Panc1 (cell line): ENCODE results near the gene ATM. TPM values are rescaled to one million over a fixed set of nuclear protein-coding genes. Genes with fewer than 3 reads are reported as not detected.

ENCODE experiments used
- ATAC-seq: fragments of 200-7000 bp; cut with Tn5 transposase; 2 replicates; pipeline ENCODE4 v1.9.1; 2020; ENCODE audit warnings: mild to moderate bottlenecking, moderate library complexity
- BruUV-seq: library from RNA; stranded (reverse); fragments of 400-500 nt; replicated peaks from 2 replicates; lab custom pipeline; 2021; lab: Mats Ljungman, UMichigan
- CTCF ChIA-PET: fragments of 300-600 bp; sonication (Branson Sonifier 250); formaldehyde crosslinking; loops from one replicate; lab custom pipeline; 2022; ENCODE audit warnings: antibody characterized with exemption; lab: Charles Lee
- POLR2A ChIA-PET: fragments of 300-600 bp; sonication (Branson Sonifier 250); formaldehyde crosslinking; loops from one replicate; lab custom pipeline; 2022; ENCODE audit warnings: antibody characterized with exemption; lab: Charles Lee
- DNase-seq: peaks from one replicate; pipeline ENCODE4 v3.0.0-alpha.2; 2010; ENCODE audit warnings: low read depth, low spot score
- H3K27ac ChIP-seq: 2 replicates; pipeline ENCODE4 v1.5.1; 2011; ENCODE audit warnings: mild to moderate bottlenecking, low read length, inconsistent platforms
- H3K27me3 ChIP-seq: fragments of 200-500 bp; sonication (Bioruptor generic); 2 replicates; pipeline ENCODE4 v1.6.0; 2014; ENCODE audit warnings: low read length, inconsistent platforms; ENCODE audit not compliant: control insufficient read depth, insufficient read depth
- H3K36me3 ChIP-seq: fragments of 200-500 bp; sonication (Bioruptor generic); 2 replicates; pipeline ENCODE4 v1.5.1; 2014; ENCODE audit warnings: inconsistent platforms, mild to moderate bottlenecking, low read length, moderate library complexity; ENCODE audit not compliant: control insufficient read depth, insufficient read depth
- H3K4me1 ChIP-seq: 2 replicates; pipeline ENCODE4 v1.5.1; 2011; ENCODE audit warnings: inconsistent platforms, mild to moderate bottlenecking, low read length, moderate library complexity; ENCODE audit not compliant: control insufficient read depth, insufficient read depth
- H3K4me3 ChIP-seq, 2 experiments: 2 replicates each; pipeline ENCODE4 v1.5.1; 2011 to 2012; ENCODE audit warnings: low read depth in 2 of 2, low read length in 2 of 2, mild to moderate bottlenecking in 2 of 2, inconsistent platforms in 1 of 2, moderate library complexity in 1 of 2
- H3K9me3 ChIP-seq: fragments of 200-500 bp; sonication (Bioruptor generic); 2 replicates; pipeline ENCODE4 v1.5.1; 2014; ENCODE audit warnings: low read depth, mild to moderate bottlenecking, inconsistent platforms, low read length, moderate library complexity; ENCODE audit not compliant: control insufficient read depth, insufficient read depth
- POLR2AphosphoS5 ChIP-seq: IDR thresholded peaks from 2 replicates; pipeline ENCODE4 v1.6.1; 2012; ENCODE audit warnings: mild to moderate bottlenecking, low read depth, low read length, moderate library complexity
- SIN3A ChIP-seq: IDR thresholded peaks from 2 replicates; pipeline ENCODE4 v1.6.1; 2012; ENCODE audit warnings: low read depth, mild to moderate bottlenecking, low read length, moderate library complexity, borderline replicate concordance; ENCODE audit not compliant: insufficient read depth
- TCF7L2 ChIP-seq: IDR thresholded peaks from 2 replicates; pipeline ENCODE4 v1.6.1; 2011; ENCODE audit warnings: mild to moderate bottlenecking, low read depth, low read length, inconsistent platforms
- in situ Hi-C: cut with HindIII; loops from 2 replicates; pipeline ENCODE4 v1.10.0; 2016; ENCODE audit warnings: low sequenced_read_pairs, low pct_unique_long_range_greater_than_20kb
- intact Hi-C: fragments of 100-400 bp; cut with micrococcal nuclease; formaldehyde crosslinking; loops from one replicate; pipeline ENCODE4 v1.10.0; 2022; ENCODE audit not compliant: unreplicated experiment
- total RNA-seq: library from RNA; stranded (reverse); gene quantifications from one replicate; pipeline ENCODE4 v1.2.1, GENCODE V29; 2021; ENCODE audit not compliant: unreplicated experiment
- TF ChIP-seq, protein P1 (sequence below): fragments of 450-650 bp; IDR thresholded peaks from 2 replicates; pipeline ENCODE4 v1.5.1; 2017; ENCODE audit warnings: mild to moderate bottlenecking
- TF ChIP-seq, protein P2 (sequence below), 2 experiments: IDR thresholded peaks; 2 replicates each; pipeline ENCODE4 v1.6.1; 2011 to 2012; ENCODE audit warnings: low read depth in 2 of 2, control low read depth in 1 of 2, low read length in 1 of 2, mild to moderate bottlenecking in 1 of 2, moderate library complexity in 1 of 2; ENCODE audit not compliant: insufficient read depth in 1 of 2

The ATM gene
- total RNA-seq, 1 experiment from 2014 or later = 95.6 TPM

DNA sequence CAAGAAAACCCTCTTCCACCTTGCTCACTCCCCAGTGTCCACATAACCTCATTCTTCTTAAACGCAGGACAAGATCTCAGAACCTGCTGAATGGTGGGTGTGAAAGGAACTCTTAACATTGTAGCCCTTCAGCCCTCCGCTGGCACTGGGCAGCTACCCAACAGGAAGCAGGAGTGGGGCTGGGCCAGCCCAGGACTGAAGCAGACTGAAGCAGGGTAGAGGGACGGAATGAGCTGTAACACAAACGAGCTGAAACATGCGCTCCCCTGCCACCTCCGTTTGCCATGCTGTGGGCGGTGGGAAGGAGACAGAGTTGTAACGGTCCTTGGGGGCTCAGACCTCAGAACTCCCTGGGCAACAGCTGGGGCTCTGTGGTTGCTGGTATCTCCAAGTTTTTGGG lies 24.0 kb upstream of the ATM start:
- H3K36me3 ChIP-seq = no peaks in the 10 kb centered on the region; the same call in 1 of the 2 replicates
- no peak for ATAC-seq
- TF ChIP-seq SIN3A (no peak), POLR2AphosphoS5 (no peak)
- no peaks in the 10 kb centered on the region for H3K27me3 ChIP-seq
- H3K27ac ChIP-seq = no peak overlapping the region
- H3K4me3 ChIP-seq = no peak overlapping the region
- ChIA-PET CTCF (no interaction called here), POLR2A (no interaction called here)
- H3K4me1 ChIP-seq = no peaks in the 10 kb centered on the region
- no peaks in the 10 kb centered on the region for H3K9me3 ChIP-seq
- intact Hi-C loops = no loop called here
- DNase-seq = no peak
- BruUV-seq = no TSS peak
- in situ Hi-C loops = no loop called here

DNA sequence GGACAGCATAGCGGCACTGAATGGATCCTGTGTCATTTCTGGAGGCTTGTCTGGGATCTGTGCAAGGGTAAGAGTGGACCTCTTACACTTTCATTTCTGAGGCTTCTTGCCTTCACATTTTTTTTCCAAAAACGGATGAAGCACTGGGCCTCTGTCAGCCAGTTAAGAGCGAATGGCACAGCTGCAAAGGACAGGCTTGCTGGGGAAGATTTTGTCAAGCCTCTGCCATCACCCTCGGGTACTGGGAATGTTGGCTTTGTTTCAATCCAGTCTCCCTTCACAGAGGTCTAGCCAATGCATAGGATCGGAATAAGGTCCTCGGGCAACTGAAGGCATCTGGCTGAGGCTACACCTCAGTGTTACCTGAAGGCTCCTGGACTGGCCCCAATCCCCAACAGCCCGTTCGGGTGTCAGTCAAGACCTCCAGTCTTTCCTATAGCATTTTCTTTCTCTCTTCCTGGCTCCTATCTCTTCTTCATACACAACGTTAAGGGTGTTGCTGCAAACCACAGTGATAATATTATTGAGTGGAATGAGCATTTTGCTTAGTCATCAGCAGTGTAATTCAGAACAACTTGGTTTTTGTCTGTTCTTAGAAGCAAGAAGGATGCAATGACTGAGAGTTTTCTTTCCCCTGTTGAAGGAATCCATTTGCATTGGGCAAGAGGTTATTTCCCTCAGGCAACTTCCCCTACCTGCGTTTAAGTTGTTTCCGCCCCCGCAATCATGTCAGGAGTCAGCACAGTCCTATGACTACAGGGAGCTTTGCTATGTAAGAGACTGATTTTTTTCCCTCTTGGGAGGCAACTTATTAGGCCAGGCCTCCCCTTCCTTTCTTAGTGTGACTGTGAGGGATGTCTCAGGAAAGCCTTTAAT lies 23.2 kb upstream of the ATM start:
- Histone ChIP-seq H3K4me3 (no peak overlapping the region), H3K27ac (no peak overlapping the region), H3K4me1 (no peaks in the 10 kb centered on the region), H3K9me3 (peaks cover 2% of the 10 kb centered on the region; the same call in 1 of the 2 replicates), H3K36me3 (no peaks in the 10 kb centered on the region; the same call in 1 of the 2 replicates), H3K27me3 (no peaks in the 10 kb centered on the region)
- TF ChIP-seq, protein P1, sequence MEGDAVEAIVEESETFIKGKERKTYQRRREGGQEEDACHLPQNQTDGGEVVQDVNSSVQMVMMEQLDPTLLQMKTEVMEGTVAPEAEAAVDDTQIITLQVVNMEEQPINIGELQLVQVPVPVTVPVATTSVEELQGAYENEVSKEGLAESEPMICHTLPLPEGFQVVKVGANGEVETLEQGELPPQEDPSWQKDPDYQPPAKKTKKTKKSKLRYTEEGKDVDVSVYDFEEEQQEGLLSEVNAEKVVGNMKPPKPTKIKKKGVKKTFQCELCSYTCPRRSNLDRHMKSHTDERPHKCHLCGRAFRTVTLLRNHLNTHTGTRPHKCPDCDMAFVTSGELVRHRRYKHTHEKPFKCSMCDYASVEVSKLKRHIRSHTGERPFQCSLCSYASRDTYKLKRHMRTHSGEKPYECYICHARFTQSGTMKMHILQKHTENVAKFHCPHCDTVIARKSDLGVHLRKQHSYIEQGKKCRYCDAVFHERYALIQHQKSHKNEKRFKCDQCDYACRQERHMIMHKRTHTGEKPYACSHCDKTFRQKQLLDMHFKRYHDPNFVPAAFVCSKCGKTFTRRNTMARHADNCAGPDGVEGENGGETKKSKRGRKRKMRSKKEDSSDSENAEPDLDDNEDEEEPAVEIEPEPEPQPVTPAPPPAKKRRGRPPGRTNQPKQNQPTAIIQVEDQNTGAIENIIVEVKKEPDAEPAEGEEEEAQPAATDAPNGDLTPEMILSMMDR = no peak
- TF ChIP-seq TCF7L2 = no peak
- TF ChIP-seq, protein P2, sequence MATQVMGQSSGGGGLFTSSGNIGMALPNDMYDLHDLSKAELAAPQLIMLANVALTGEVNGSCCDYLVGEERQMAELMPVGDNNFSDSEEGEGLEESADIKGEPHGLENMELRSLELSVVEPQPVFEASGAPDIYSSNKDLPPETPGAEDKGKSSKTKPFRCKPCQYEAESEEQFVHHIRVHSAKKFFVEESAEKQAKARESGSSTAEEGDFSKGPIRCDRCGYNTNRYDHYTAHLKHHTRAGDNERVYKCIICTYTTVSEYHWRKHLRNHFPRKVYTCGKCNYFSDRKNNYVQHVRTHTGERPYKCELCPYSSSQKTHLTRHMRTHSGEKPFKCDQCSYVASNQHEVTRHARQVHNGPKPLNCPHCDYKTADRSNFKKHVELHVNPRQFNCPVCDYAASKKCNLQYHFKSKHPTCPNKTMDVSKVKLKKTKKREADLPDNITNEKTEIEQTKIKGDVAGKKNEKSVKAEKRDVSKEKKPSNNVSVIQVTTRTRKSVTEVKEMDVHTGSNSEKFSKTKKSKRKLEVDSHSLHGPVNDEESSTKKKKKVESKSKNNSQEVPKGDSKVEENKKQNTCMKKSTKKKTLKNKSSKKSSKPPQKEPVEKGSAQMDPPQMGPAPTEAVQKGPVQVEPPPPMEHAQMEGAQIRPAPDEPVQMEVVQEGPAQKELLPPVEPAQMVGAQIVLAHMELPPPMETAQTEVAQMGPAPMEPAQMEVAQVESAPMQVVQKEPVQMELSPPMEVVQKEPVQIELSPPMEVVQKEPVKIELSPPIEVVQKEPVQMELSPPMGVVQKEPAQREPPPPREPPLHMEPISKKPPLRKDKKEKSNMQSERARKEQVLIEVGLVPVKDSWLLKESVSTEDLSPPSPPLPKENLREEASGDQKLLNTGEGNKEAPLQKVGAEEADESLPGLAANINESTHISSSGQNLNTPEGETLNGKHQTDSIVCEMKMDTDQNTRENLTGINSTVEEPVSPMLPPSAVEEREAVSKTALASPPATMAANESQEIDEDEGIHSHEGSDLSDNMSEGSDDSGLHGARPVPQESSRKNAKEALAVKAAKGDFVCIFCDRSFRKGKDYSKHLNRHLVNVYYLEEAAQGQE (IDR thresholded peaks at IDR 0.05; ENCODE audit: insufficient read depth in 1 of 2, low read depth in 2 of 2, low read length in 1 of 2) = no peak
- no peak for TF ChIP-seq POLR2AphosphoS5
- TF ChIP-seq SIN3A = no peak
- in situ Hi-C loops = no loop called here
- no peak for ATAC-seq
- BruUV-seq = no TSS peak
- intact Hi-C loops = no loop called here
- CTCF ChIA-PET = no interaction called here
- POLR2A ChIA-PET = no interaction called here
- DNase-seq = no peak

DNA sequence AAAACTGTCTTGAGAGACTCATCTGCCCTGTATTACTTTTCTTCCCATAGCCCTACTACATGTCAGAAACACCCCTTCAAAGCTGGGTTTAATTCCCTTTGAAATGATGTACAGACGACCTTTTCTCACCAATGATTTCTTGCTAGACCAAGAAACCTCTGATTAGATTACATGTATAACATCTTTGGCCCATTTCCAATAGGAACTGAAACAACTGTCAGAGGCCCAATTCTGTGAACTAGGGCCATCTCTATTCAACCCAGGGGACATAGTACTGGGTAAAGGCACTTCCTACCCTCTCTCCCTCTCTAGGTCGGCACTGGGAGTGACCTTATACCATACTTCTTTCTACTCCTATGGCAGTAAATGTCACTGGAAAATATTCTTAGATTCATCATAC lies 19.8 kb upstream of the ATM start:
- ChIA-PET POLR2A (no interaction called here), CTCF (no interaction called here)
- H3K36me3 ChIP-seq = no peaks in the 10 kb centered on the region; the same call in 1 of the 2 replicates
- H3K27me3 ChIP-seq = no peaks in the 10 kb centered on the region
- in situ Hi-C loops = no loop called here
- ATAC-seq (no peak), DNase-seq (no peak)
- H3K4me1 ChIP-seq = no peaks in the 10 kb centered on the region
- no peak overlapping the region for H3K4me3 ChIP-seq
- intact Hi-C loops = no loop called here
- no TSS peak for BruUV-seq
- H3K27ac ChIP-seq = no peak overlapping the region
- peaks cover 24% of the 10 kb centered on the region for H3K9me3 ChIP-seq
- TF ChIP-seq TCF7L2 (no peak), SIN3A (no peak), POLR2AphosphoS5 (no peak)
- TF ChIP-seq, protein P1 = no peak
- TF ChIP-seq, protein P2 (IDR thresholded peaks at IDR 0.05; ENCODE audit: insufficient read depth in 1 of 2, low read depth in 2 of 2, low read length in 1 of 2) = no peak
